HG03558 (cell line): ENCODE results near the gene ARHGAP35.

Experiments used
- ATAC-seq: cut with Tn5 transposase; IDR thresholded peaks from one replicate; pipeline ENCODE4 v1.9.1; 2021; ENCODE audit warnings: moderate number of reproducible peaks; ENCODE audit not compliant: unreplicated experiment; ENCODE audit errors: extremely low read depth

Gene ARHGAP35

GRCh38 chr19:46898731-46899130 lies 37.9 kb downstream of the ARHGAP35 start:
- no peak for ATAC-seq

GRCh38 chr19:46900341-46900740 lies 39.5 kb downstream of the ARHGAP35 start:
- no peak for ATAC-seq

- no peak for ATAC-seq
Measured at GRCh38 chr19:46901701-46902401, 41.1 kb downstream of the ARHGAP35 start.

GRCh38 chr19:46902402-46902766 lies 41.6 kb downstream of the ARHGAP35 start:
- ATAC-seq = no peak

GRCh38 chr19:46903458-46903857 lies 42.7 kb downstream of the ARHGAP35 start:
- ATAC-seq = no peak

- no peak for ATAC-seq
Measured at GRCh38 chr19:46904114-46905060, 43.6 kb downstream of the ARHGAP35 start.

- no peak for ATAC-seq
Measured at GRCh38 chr19:46906221-46906620, 45.4 kb downstream of the ARHGAP35 start.

- no peak for ATAC-seq
Measured at GRCh38 chr19:46907880-46908279, 47.1 kb downstream of the ARHGAP35 start.

GRCh38 chr19:46909356-46909755 lies 48.6 kb downstream of the ARHGAP35 start:
- no peak for ATAC-seq
